Calu3 (cell line): Measurements from ENCODE around the gene DCN. TPM values are rescaled to one million over a fixed set of nuclear protein-coding genes. Genes with fewer than 3 reads are reported as not detected.

ENCODE experiments used
- BruUV-seq: library from RNA; stranded (reverse); fragments of 400-500 nt; replicated peaks from 2 replicates; lab custom pipeline; 2021; lab: Mats Ljungman, UMichigan
- CTCF ChIA-PET: fragments of 300-600 bp; sonication (Branson Sonifier 250); formaldehyde crosslinking; loops from one replicate; lab custom pipeline; 2022; ENCODE audit warnings: antibody characterized with exemption; lab: Charles Lee
- DNase-seq: peaks from one replicate; pipeline ENCODE4 v3.0.0; 2022
- H3K27ac Mint-ChIP-seq: one replicate; pipeline ENCODE4 v1.8.0; 2022; ENCODE audit warnings: mixed read lengths; ENCODE audit not compliant: unreplicated experiment
- H3K27me3 Mint-ChIP-seq: one replicate; pipeline ENCODE4 v1.8.0; 2022; ENCODE audit warnings: mixed read lengths; ENCODE audit not compliant: unreplicated experiment
- H3K36me3 Mint-ChIP-seq: one replicate; pipeline ENCODE4 v1.8.0; 2022; ENCODE audit warnings: mild to moderate bottlenecking, moderate library complexity, mixed read lengths; ENCODE audit not compliant: insufficient read depth, unreplicated experiment
- H3K4me1 Mint-ChIP-seq: one replicate; pipeline ENCODE4 v1.8.0; 2022; ENCODE audit warnings: mild to moderate bottlenecking, low read depth, mixed read lengths; ENCODE audit not compliant: unreplicated experiment
- H3K4me3 Mint-ChIP-seq: one replicate; pipeline ENCODE4 v1.8.0; 2022; ENCODE audit warnings: mild to moderate bottlenecking, low read depth, moderate library complexity, mixed read lengths; ENCODE audit not compliant: unreplicated experiment
- H3K9me3 Mint-ChIP-seq: one replicate; pipeline ENCODE4 v1.8.0; 2022; ENCODE audit warnings: low read depth, mixed read lengths; ENCODE audit not compliant: unreplicated experiment
- intact Hi-C: fragments of 100-400 bp; cut with micrococcal nuclease; formaldehyde crosslinking; loops from one replicate; pipeline ENCODE4 v1.10.0; 2022; ENCODE audit not compliant: unreplicated experiment
- total RNA-seq: library from RNA; stranded (reverse); gene quantifications from 2 replicates; pipeline ENCODE4 v1.2.3, GENCODE V29; 2022
- TF ChIP-seq, protein P1 (sequence below): fragments of 200-600 bp; IDR thresholded peaks from one replicate; pipeline ENCODE4 v1.8.0; 2022; ENCODE audit warnings: antibody characterized with exemption; ENCODE audit not compliant: unreplicated experiment

DCN gene
- total RNA-seq, 1 experiment from 2014 or later: not detected

GRCh38 chr12:91176358-91176757, 6.3 kb downstream of the DCN start:
- Mint-ChIP-seq H3K4me1 (no peaks in the 10 kb centered on the region), H3K27me3 (no peaks in the 10 kb centered on the region), H3K9me3 (no peaks in the 10 kb centered on the region), H3K36me3 (no peaks in the 10 kb centered on the region), H3K4me3 (no peak overlapping the region), H3K27ac (no peak overlapping the region)
- CTCF ChIA-PET: interaction anchor here (1.3 kb wide), 1 partner anchor 9 kb away, joined by 3 read pairs; no protein-coding TSS in a partner anchor
- TF ChIP-seq, protein P1, sequence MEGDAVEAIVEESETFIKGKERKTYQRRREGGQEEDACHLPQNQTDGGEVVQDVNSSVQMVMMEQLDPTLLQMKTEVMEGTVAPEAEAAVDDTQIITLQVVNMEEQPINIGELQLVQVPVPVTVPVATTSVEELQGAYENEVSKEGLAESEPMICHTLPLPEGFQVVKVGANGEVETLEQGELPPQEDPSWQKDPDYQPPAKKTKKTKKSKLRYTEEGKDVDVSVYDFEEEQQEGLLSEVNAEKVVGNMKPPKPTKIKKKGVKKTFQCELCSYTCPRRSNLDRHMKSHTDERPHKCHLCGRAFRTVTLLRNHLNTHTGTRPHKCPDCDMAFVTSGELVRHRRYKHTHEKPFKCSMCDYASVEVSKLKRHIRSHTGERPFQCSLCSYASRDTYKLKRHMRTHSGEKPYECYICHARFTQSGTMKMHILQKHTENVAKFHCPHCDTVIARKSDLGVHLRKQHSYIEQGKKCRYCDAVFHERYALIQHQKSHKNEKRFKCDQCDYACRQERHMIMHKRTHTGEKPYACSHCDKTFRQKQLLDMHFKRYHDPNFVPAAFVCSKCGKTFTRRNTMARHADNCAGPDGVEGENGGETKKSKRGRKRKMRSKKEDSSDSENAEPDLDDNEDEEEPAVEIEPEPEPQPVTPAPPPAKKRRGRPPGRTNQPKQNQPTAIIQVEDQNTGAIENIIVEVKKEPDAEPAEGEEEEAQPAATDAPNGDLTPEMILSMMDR: no peak
- intact Hi-C loops: loop anchor here (5.0 kb wide), 1 partner anchor 199 kb away; no protein-coding TSS in a partner anchor
- no peak for DNase-seq
- BruUV-seq: no TSS peak

- no TSS peak for BruUV-seq
- Mint-ChIP-seq H3K9me3 (peaks cover 2% of the 10 kb centered on the region), H3K36me3 (no peaks in the 10 kb centered on the region), H3K27ac (no peak overlapping the region), H3K4me3 (no peak overlapping the region), H3K4me1 (no peaks in the 10 kb centered on the region), H3K27me3 (no peaks in the 10 kb centered on the region)
- TF ChIP-seq, protein P1: no peak
- intact Hi-C loops: no loop called here
- DNase-seq: no peak
- CTCF ChIA-PET: no interaction called here
These were observed 9.5 kb downstream of the DCN start for GRCh38 chr12:91173124-91173523.

GRCh38 chr12:91172096-91172495, 10.5 kb downstream of the DCN start:
- Mint-ChIP-seq H3K27ac (no peak overlapping the region), H3K27me3 (no peaks in the 10 kb centered on the region), H3K4me3 (no peak overlapping the region), H3K36me3 (no peaks in the 10 kb centered on the region), H3K4me1 (no peaks in the 10 kb centered on the region), H3K9me3 (peaks cover 2% of the 10 kb centered on the region)
- BruUV-seq: no TSS peak
- DNase-seq: no peak
- TF ChIP-seq, protein P1: no peak
- CTCF ChIA-PET: no interaction called here
- intact Hi-C loops: no loop called here

DNA sequence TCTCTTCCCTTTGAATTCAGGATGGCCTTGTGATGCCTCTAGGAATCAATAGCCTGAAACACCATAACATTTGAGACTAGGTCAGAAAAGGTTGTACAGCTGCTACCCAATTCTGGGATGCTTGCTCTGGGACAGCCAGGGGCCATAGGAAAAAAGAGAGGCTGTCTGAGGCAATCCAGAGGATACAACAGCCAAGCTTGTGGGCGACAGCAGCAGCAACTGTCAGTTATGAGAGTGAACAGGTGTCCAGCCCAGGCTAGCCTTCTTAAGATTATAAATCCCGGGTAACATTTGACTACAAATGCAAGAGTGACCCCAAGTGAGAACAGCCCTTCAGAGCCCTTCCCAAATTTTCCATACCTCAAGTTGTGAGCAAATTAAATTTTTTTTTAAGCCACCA, 11.1 kb downstream of the DCN start:
- H3K4me1 Mint-ChIP-seq: no peaks in the 10 kb centered on the region
- no peaks in the 10 kb centered on the region for H3K36me3 Mint-ChIP-seq
- H3K27me3 Mint-ChIP-seq: no peaks in the 10 kb centered on the region
- no TSS peak for BruUV-seq
- no peak overlapping the region for H3K27ac Mint-ChIP-seq
- intact Hi-C loops: no loop called here
- no peak for DNase-seq
- no peak overlapping the region for H3K4me3 Mint-ChIP-seq
- CTCF ChIA-PET: no interaction called here
- H3K9me3 Mint-ChIP-seq: peaks cover 2% of the 10 kb centered on the region
- TF ChIP-seq, protein P1: no peak
